ENCODE measurements around the gene CD40LG. TPM values are rescaled to one million over a fixed set of nuclear protein-coding genes. Genes with fewer than 3 reads are reported as not detected.

The CD40LG gene
- total RNA-seq, result not detected in 2 replicates

DNA sequence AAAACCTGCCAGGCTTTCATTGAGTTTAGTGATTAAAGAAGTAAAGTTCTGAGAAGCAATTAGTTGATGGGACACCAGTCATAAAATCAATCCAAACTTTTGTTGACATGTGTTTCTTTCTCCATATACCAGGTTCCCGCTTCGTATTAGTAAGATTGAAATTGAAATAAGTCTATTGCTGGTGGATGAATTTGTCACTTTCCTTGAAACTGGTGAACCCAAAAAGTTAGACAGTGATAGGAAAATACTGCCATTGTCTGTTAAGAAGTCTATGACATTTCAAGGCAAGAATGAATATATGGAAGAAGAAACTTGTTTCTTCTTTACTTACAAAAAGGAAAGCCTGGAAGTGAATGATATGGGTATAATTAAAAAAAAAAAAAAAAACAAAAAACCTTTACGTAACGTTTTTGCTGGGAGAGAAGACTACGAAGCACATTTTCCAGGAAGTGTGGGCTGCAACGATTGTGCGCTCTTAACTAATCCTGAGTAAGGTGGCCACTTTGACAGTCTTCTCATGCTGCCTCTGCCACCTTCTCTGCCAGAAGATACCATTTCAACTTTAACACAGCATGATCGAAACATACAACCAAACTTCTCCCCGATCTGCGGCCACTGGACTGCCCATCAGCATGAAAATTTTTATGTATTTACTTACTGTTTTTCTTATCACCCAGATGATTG is at the start of gene CD40LG:
Gene CD40LG, plus strand, starts transcription at position 482 of the 684 bp plus-strand sequence. Its CDS starts 91 bp downstream, at position 573.

Other genes with a start within 250 kb of the CD40LG start
- gene BRS3, start 160.2 kb upstream of the CD40LG start, total RNA-seq, result not detected in 2 replicates
- gene HTATSF1, start 150.6 kb upstream of the CD40LG start, total RNA-seq, result 30.7 and 31.5 TPM in 2 replicates
- gene VGLL1, start 115.9 kb upstream of the CD40LG start, total RNA-seq, result not detected in 2 replicates
- 7.6 and 11.3 TPM in 2 replicates for gene ARHGEF6, start 132.8 kb downstream of the CD40LG start, total RNA-seq
- 121 and 124 TPM in 2 replicates for gene RBMX, start 232.6 kb downstream of the CD40LG start, total RNA-seq